K562 (cell line): ENCODE data around the gene MAP3K20. TPM values are rescaled to one million over a fixed set of nuclear protein-coding genes. Genes with fewer than 3 reads are reported as not detected.

Experiments
- ATF6 ChIP-seq: sonication (generic); formaldehyde crosslinking; IDR thresholded peaks from 2 replicates; pipeline ENCODE4 v1.4.0; 2020; ENCODE audit warnings: mild to moderate bottlenecking, missing genetic modification reagents
- BCOR ChIP-seq: fragments of 450-650 bp; IDR thresholded peaks from 2 replicates; pipeline ENCODE4 v1.6.1; 2016
- MCM5 ChIP-seq: fragments of 450-650 bp; IDR thresholded peaks from 2 replicates; pipeline ENCODE4 v1.6.1; 2016; ENCODE audit warnings: low read depth
- MGA ChIP-seq: fragments of 450-650 bp; IDR thresholded peaks from 2 replicates; pipeline ENCODE4 v1.6.1; 2016; ENCODE audit warnings: mild to moderate bottlenecking, moderate library complexity
- NR2C1 ChIP-seq, 2 experiments: fragments of 450-650 bp; IDR thresholded peaks; 2 replicates each; pipeline ENCODE4 v1.6.1; 2017; ENCODE audit warnings: mild to moderate bottlenecking in 2 of 2, antibody characterized with exemption in 1 of 2, inconsistent platforms in 1 of 2, missing compliant biosample characterization in 1 of 2, missing genetic modification characterization in 1 of 2
- POLR3G ChIP-seq: IDR thresholded peaks from 2 replicates; pipeline ENCODE4 v1.6.1; 2011; ENCODE audit not compliant: insufficient read length, insufficient replicate concordance; ENCODE audit errors: extremely low read depth
- SMC3 ChIP-seq: conservative IDR thresholded peaks from 2 replicates; pipeline ENCODE4 v1.6.1; 2011; ENCODE audit warnings: low read depth, low read length, improper control_type of control experiment; ENCODE audit not compliant: insufficient read depth
- SNRNP70 ChIP-seq: fragments of 200-400 bp; formaldehyde crosslinking; optimal IDR thresholded peaks from 2 replicates; pipeline ENCODE3; 2017; ENCODE audit warnings: low read depth, low read length
- ZNF740 ChIP-seq, 3 experiments: fragments of 200-800 bp in 1 of 3; sonication (Bioruptor generic) in 1 of 3; sonication (generic) in 1 of 3; formaldehyde crosslinking in 1 of 3; IDR thresholded peaks; 2 replicates each; pipeline versions ENCODE4 v1.6.1 to v1.8.0; 2016 to 2022; ENCODE audit warnings: mild to moderate bottlenecking in 2 of 3, missing compliant biosample characterization in 2 of 3, missing genetic modification characterization in 2 of 3, missing genetic modification reagents in 1 of 3
- polyA plus RNA-seq, 8 experiments: library from polyadenylated mRNA; depleted of rRNA in 4 of 8; stranded (reverse) in 5 of 8; unstranded in 3 of 8; fragments of >200 nt; fragmentation: Nextera tagmentation in 2 of 8; fragmentation: Illumina TruSeq in 1 of 8; extraction: Ambion mirVana in 2 of 8; extraction: Trizol in 1 of 8; gene quantifications; 2 replicates each; pipeline versions ENCODE4 v1.2.1 to v1.2.3, GENCODE V29; 2011 to 2014; ENCODE audit warnings: inconsistent platforms in 1 of 8, missing spikeins in 1 of 8
- total RNA-seq, 7 experiments: library from RNA; depleted of rRNA in 6 of 7; stranded (reverse); fragments of >200 nt in 6 of 7; fragmentation: Illumina TruSeq in 2 of 7; extraction: Trizol in 2 of 7; gene quantifications; 2 replicates each; pipeline versions ENCODE4 v1.2.1 to v1.2.3, GENCODE V29; 2011 to 2021; ENCODE audit warnings: low replicate concordance in 1 of 7

MAP3K20 gene
- total and polyA plus RNA-seq, 9 of the 15 experiments (the other 6 are each of a cell fraction or from before 2014, with no cell fraction given): 9.8 to 34.2 (median 27.3) TPM

DNA sequence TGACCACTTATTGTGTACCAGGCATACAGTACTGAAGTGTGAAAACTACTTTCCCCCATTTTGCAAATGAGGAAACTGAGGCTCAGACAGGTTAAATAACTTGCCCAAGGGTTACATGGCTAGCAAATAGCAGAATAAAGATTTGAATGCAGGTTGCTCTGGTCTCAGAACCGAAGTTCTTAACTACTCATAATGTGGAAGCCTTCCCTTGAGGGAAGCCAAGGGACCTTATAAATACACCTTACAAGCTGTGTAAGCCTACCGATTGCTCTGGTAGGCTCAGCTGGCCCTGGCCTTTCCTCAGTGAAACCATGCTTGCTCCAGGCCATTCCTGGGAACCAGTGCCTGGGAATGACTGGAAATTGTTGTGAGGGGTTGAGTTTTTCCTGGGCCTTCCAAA lies 164.4 kb downstream of the MAP3K20 start (continued):
- TF ChIP-seq MGA (no peak), NR2C1 (IDR thresholded peaks at IDR 0.05) (no peak), NR2C1 (tag; IDR thresholded peaks at IDR 0.05) (no peak), MCM5 (no peak), ZNF740 (CRISPR knock-in tag; IDR thresholded peaks at IDR 0.05) (no peak), ZNF740 (tag; IDR thresholded peaks at IDR 0.05) (no peak), ATF6 (no peak), BCOR (no peak), POLR3G (no peak), SMC3 (no peak), SNRNP70 (no peak)
